HK-2 (cell line): ENCODE data around the gene TIFAB.
A peak's percentile ranks its signal among the peaks of the same experiment; 100 is the strongest.

Source experiments
- DNase-seq: peaks from one replicate; pipeline ENCODE4 v3.0.0-alpha.2; 2018; ENCODE audit not compliant: unreplicated experiment

The TIFAB gene

GRCh38 chr5:135482381-135482933, 30.3 kb upstream of the TIFAB start:
- no peak for DNase-seq

- no peak for DNase-seq
Observed at GRCh38 chr5:135481909-135482311, 29.8 kb upstream of the TIFAB start.

GRCh38 chr5:135481387-135481786, 29.2 kb upstream of the TIFAB start:
- DNase-seq: no peak

GRCh38 chr5:135480511-135480910, 28.4 kb upstream of the TIFAB start:
- DNase-seq: no peak

- DNase-seq: no peak
Observed at GRCh38 chr5:135478938-135479337, 26.8 kb upstream of the TIFAB start.

- DNase-seq: no peak
Observed at GRCh38 chr5:135477613-135478066, 25.5 kb upstream of the TIFAB start.

- DNase-seq: no peak
Observed at GRCh38 chr5:135476615-135477581, 24.7 kb upstream of the TIFAB start.

- DNase-seq: no peak
Observed at GRCh38 chr5:135473956-135474670, 22.0 kb upstream of the TIFAB start.

GRCh38 chr5:135472141-135472540, 20.0 kb upstream of the TIFAB start:
- no peak for DNase-seq

GRCh38 chr5:135471726-135472125, 19.6 kb upstream of the TIFAB start:
- DNase-seq: no peak

- no peak for DNase-seq
Observed at GRCh38 chr5:135469911-135470310, 17.8 kb upstream of the TIFAB start.

GRCh38 chr5:135468541-135468940, 16.4 kb upstream of the TIFAB start:
- DNase-seq: no peak

- no peak for DNase-seq
Observed at GRCh38 chr5:135467871-135468485, 15.8 kb upstream of the TIFAB start.

GRCh38 chr5:135467051-135467625, 15.0 kb upstream of the TIFAB start:
- no peak for DNase-seq

- DNase-seq: peak; percentile 62
Observed at GRCh38 chr5:135466178-135467050, 14.3 kb upstream of the TIFAB start.

- no peak for DNase-seq
Observed at GRCh38 chr5:135465391-135466122, 13.4 kb upstream of the TIFAB start.

GRCh38 chr5:135462304-135462703, 10.2 kb upstream of the TIFAB start:
- DNase-seq: peak; percentile 17

GRCh38 chr5:135461481-135462151, 9.5 kb upstream of the TIFAB start:
- DNase-seq: no peak

GRCh38 chr5:135460246-135461033, 8.3 kb upstream of the TIFAB start:
- no peak for DNase-seq
